Fibroblast of pulmonary artery (primary cell): ENCODE results near the gene RDH11.
A peak's percentile ranks its signal among the peaks of the same experiment; 100 is the strongest.
"Not testable (repeated sequence)": the region's sequence is repeated elsewhere in the genome, so short reads cannot be mapped to it uniquely, and the experiment has no call there.

Experiments
- DNase-seq: peaks from one replicate; pipeline ENCODE4 v3.0.0-alpha.2; 2010; ENCODE audit warnings: low read depth
- H3K4me3 ChIP-seq: replicated peaks from 2 replicates; pipeline ENCODE4 v1.5.1; 2011; ENCODE audit warnings: low read depth, mild to moderate bottlenecking, control low read depth, low read length, moderate library complexity
- CTCF ChIP-seq: IDR thresholded peaks from 2 replicates; pipeline ENCODE4 v1.5.1; 2011; ENCODE audit warnings: mild to moderate bottlenecking, control low read depth, low read length, inconsistent platforms; ENCODE audit errors: missing control alignments

Gene RDH11

GRCh38 chr14:67719866-67720265 lies 24.3 kb upstream of the RDH11 start:
- DNase-seq, result peak; percentile 20
- no peak for TF ChIP-seq CTCF

GRCh38 chr14:67719385-67719784 lies 23.8 kb upstream of the RDH11 start:
- not testable (repeated sequence) for DNase-seq, H3K4me3 ChIP-seq

More at GRCh38 chr14:67719866-67720265, 24.3 kb upstream of the RDH11 start:
- H3K4me3 ChIP-seq, result no peak overlapping the region

GRCh38 chr14:67718265-67718664 lies 22.7 kb upstream of the RDH11 start:
- no peak for DNase-seq
- TF ChIP-seq CTCF, result no peak
- H3K4me3 ChIP-seq, result no peak overlapping the region

GRCh38 chr14:67717048-67717447 lies 21.5 kb upstream of the RDH11 start:
- no peak for DNase-seq
- no peak for TF ChIP-seq CTCF
- no peak overlapping the region for H3K4me3 ChIP-seq

GRCh38 chr14:67710209-67710608 lies 14.6 kb upstream of the RDH11 start:
- no peak overlapping the region for H3K4me3 ChIP-seq
- no peak for DNase-seq
- no peak for TF ChIP-seq CTCF

- H3K4me3 ChIP-seq, DNase-seq: not testable (repeated sequence)
Observed at GRCh38 chr14:67709796-67710195, 14.2 kb upstream of the RDH11 start.

- H3K4me3 ChIP-seq, DNase-seq: not testable (repeated sequence)
Observed at GRCh38 chr14:67709346-67709745, 13.8 kb upstream of the RDH11 start.

- no peak overlapping the region for H3K4me3 ChIP-seq
- TF ChIP-seq CTCF, result no peak
- no peak for DNase-seq
Observed at GRCh38 chr14:67705211-67705610, 9.6 kb upstream of the RDH11 start.

GRCh38 chr14:67704484-67705089 lies 9.0 kb upstream of the RDH11 start:
- DNase-seq, result peak; percentile 77
- no peak overlapping the region for H3K4me3 ChIP-seq
- peak; percentile 85 for TF ChIP-seq CTCF
